ENCODE results near the gene MARS2.

MARS2 gene

DNA sequence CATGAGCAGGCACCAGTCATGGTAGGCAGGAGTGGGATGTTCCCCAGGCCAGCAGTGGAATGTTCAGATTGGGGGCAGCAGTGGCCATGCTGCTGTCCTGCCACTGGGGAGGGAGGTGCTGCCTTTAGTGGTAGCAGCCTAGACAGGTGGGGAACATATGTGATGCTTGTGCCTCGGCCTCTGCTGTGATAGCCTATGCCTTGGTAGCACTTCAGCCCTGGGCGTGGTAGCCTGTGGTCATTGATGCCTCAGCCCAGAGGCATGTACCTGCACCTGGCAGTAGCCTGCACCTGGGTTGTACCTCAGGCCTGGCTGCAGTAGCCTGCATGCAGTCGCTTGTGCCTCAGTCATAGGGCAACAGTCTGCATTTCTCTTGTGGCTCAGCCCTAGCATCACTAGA, 36.9 kb upstream of the MARS2 start:
- Histone ChIP-seq H3K4me2 (ENCODE audit: low read length) (no peak overlapping the region), H3K27ac (ENCODE audit: low read length) (no peak overlapping the region), H3K4me3 (ENCODE audit: low read length) (no peak overlapping the region), H3K9me3 (ENCODE audit: insufficient read depth, low read length) (0 out of 2 replicates have a peak, but pooled peaks cover 8% of the 10 kb centered on the region), H2AFZ (ENCODE audit: low read depth, low read length) (no peak overlapping the region), H4K20me1 (ENCODE audit: insufficient read depth, low read length) (no peaks in the 10 kb centered on the region), H3K36me3 (replicated peaks; ENCODE audit: low read depth, low read length) (no peaks in the 10 kb centered on the region), H3K4me1 (ENCODE audit: low read length) (no peaks in the 10 kb centered on the region), H3K27me3 (ENCODE audit: low read depth, low read length) (no peaks in the 10 kb centered on the region), H3K9ac (ENCODE audit: low read length) (no peak overlapping the region), H3K79me2 (ENCODE audit: low read length) (no peaks in the 10 kb centered on the region)
- TF ChIP-seq EZH2phosphoT487 (IDR thresholded peaks at IDR 0.05; ENCODE audit: low read depth) = no peak
- TF ChIP-seq, protein P1, sequence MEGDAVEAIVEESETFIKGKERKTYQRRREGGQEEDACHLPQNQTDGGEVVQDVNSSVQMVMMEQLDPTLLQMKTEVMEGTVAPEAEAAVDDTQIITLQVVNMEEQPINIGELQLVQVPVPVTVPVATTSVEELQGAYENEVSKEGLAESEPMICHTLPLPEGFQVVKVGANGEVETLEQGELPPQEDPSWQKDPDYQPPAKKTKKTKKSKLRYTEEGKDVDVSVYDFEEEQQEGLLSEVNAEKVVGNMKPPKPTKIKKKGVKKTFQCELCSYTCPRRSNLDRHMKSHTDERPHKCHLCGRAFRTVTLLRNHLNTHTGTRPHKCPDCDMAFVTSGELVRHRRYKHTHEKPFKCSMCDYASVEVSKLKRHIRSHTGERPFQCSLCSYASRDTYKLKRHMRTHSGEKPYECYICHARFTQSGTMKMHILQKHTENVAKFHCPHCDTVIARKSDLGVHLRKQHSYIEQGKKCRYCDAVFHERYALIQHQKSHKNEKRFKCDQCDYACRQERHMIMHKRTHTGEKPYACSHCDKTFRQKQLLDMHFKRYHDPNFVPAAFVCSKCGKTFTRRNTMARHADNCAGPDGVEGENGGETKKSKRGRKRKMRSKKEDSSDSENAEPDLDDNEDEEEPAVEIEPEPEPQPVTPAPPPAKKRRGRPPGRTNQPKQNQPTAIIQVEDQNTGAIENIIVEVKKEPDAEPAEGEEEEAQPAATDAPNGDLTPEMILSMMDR (IDR thresholded peaks at IDR 0.05; ENCODE audit: low read depth, low read length) = no peak

- no peak overlapping the region for H3K4me2 ChIP-seq (ENCODE audit: low read length)
- no peak overlapping the region for H2AFZ ChIP-seq (ENCODE audit: low read depth, low read length)
- TF ChIP-seq EZH2phosphoT487 (IDR thresholded peaks at IDR 0.05; ENCODE audit: low read depth) = no peak
- TF ChIP-seq, protein P1 (IDR thresholded peaks at IDR 0.05; ENCODE audit: low read depth, low read length) = no peak
Observed at GRCh38 chr2:197669077-197669476, 36.1 kb upstream of the MARS2 start.

DNA sequence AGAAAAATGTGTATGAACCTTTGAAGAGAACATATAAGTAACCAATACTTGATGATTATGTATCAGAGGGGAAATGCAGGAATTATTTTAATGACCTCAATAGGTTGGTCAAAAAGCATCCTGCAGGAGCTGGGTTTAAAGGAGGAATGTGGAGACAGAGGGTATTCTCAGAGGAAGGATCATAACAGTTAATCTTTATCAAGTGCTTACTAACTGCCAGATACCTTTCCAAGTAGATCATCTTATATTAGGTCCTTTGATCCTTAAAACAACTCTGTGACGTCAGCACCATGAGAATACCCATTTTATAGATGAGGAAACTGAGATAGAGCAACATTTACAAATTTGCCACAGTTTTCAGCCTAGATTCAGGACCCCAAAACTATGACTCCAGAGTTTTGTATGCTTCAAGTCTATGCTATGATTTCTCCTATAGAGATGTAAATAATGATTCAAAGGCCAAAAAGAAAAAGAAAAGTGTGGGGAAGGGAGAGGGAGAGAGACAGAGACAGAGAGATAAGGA, 32.7 kb upstream of the MARS2 start:
- Histone ChIP-seq H3K36me3 (replicated peaks; ENCODE audit: low read depth, low read length) (no peaks in the 10 kb centered on the region), H3K9me3 (ENCODE audit: insufficient read depth, low read length) (0 out of 2 replicates have a peak, but pooled peaks cover 1% of the 10 kb centered on the region), H3K4me3 (ENCODE audit: low read length) (no peak overlapping the region), H3K27ac (ENCODE audit: low read length) (no peak overlapping the region), H4K20me1 (ENCODE audit: insufficient read depth, low read length) (no peaks in the 10 kb centered on the region), H3K9ac (ENCODE audit: low read length) (no peak overlapping the region), H2AFZ (ENCODE audit: low read depth, low read length) (no peak overlapping the region), H3K79me2 (ENCODE audit: low read length) (no peaks in the 10 kb centered on the region), H3K27me3 (ENCODE audit: low read depth, low read length) (no peaks in the 10 kb centered on the region), H3K4me1 (ENCODE audit: low read length) (no peaks in the 10 kb centered on the region), H3K4me2 (ENCODE audit: low read length) (no peak overlapping the region)
- no peak for TF ChIP-seq EZH2phosphoT487 (IDR thresholded peaks at IDR 0.05; ENCODE audit: low read depth)

More at GRCh38 chr2:197669077-197669476, 36.1 kb upstream of the MARS2 start:
- H3K4me1 ChIP-seq (ENCODE audit: low read length) = no peaks in the 10 kb centered on the region
- no peak overlapping the region for H3K9ac ChIP-seq (ENCODE audit: low read length)
- H3K9me3 ChIP-seq (ENCODE audit: insufficient read depth, low read length) = 0 out of 2 replicates have a peak, but pooled peaks cover 8% of the 10 kb centered on the region
- H3K4me3 ChIP-seq (ENCODE audit: low read length) = no peak overlapping the region
- H3K79me2 ChIP-seq (ENCODE audit: low read length) = no peaks in the 10 kb centered on the region
- H3K36me3 ChIP-seq (replicated peaks; ENCODE audit: low read depth, low read length) = no peaks in the 10 kb centered on the region
- no peaks in the 10 kb centered on the region for H4K20me1 ChIP-seq (ENCODE audit: insufficient read depth, low read length)
- no peaks in the 10 kb centered on the region for H3K27me3 ChIP-seq (ENCODE audit: low read depth, low read length)
- H3K27ac ChIP-seq (ENCODE audit: low read length) = no peak overlapping the region

GRCh38 chr2:197673106-197673505, 32.1 kb upstream of the MARS2 start:
- H3K4me2 ChIP-seq (ENCODE audit: low read length) = no peak overlapping the region
- no peaks in the 10 kb centered on the region for H3K4me1 ChIP-seq (ENCODE audit: low read length)
- no peak overlapping the region for H3K4me3 ChIP-seq (ENCODE audit: low read length)
- no peaks in the 10 kb centered on the region for H3K79me2 ChIP-seq (ENCODE audit: low read length)
- H3K9me3 ChIP-seq (ENCODE audit: insufficient read depth, low read length) = no peaks in the 10 kb centered on the region
- H2AFZ ChIP-seq (ENCODE audit: low read depth, low read length) = no peak overlapping the region
- H4K20me1 ChIP-seq (ENCODE audit: insufficient read depth, low read length) = no peaks in the 10 kb centered on the region
- TF ChIP-seq EZH2phosphoT487 (IDR thresholded peaks at IDR 0.05; ENCODE audit: low read depth) = no peak
- TF ChIP-seq, protein P1 (IDR thresholded peaks at IDR 0.05; ENCODE audit: low read depth, low read length) = no peak
- no peak overlapping the region for H3K27ac ChIP-seq (ENCODE audit: low read length)
- no peaks in the 10 kb centered on the region for H3K36me3 ChIP-seq (replicated peaks; ENCODE audit: low read depth, low read length)
- H3K9ac ChIP-seq (ENCODE audit: low read length) = no peak overlapping the region
- H3K27me3 ChIP-seq (ENCODE audit: low read depth, low read length) = no peaks in the 10 kb centered on the region
